Measurements from ENCODE around the gene ALG14.

ALG14 gene

GRCh38 chr1:95072532-95073419 lies at the start of gene ALG14:
ALG14 (minus strand) TSS chr1:95072951; CDS start chr1:95072898, 53 bp downstream.
- TF ChIP-seq ZNF274 (IDR thresholded peaks at IDR 0.05; ENCODE audit: low read depth, low read length): no peak

GRCh38 chr1:95122151-95122697 lies 49.5 kb upstream of the ALG14 start:
- no peak for TF ChIP-seq ZNF274 (IDR thresholded peaks at IDR 0.05; ENCODE audit: low read depth, low read length)
- no peak overlapping the region for H3K4me3 ChIP-seq (ENCODE audit: low read length)

More at GRCh38 chr1:95072532-95073419, at the start of gene ALG14:
- peak within 1 kb of the TSS; percentile 77 for H3K4me3 ChIP-seq (ENCODE audit: low read length)

- no peak for TF ChIP-seq ZNF274 (IDR thresholded peaks at IDR 0.05; ENCODE audit: low read depth, low read length)
- no peak overlapping the region for H3K4me3 ChIP-seq (ENCODE audit: low read length)
Observed at GRCh38 chr1:95119273-95119672, 46.5 kb upstream of the ALG14 start.

- TF ChIP-seq ZNF274 (IDR thresholded peaks at IDR 0.05; ENCODE audit: low read depth, low read length): no peak
- H3K4me3 ChIP-seq (ENCODE audit: low read length): no peak overlapping the region
Observed at GRCh38 chr1:95118710-95119109, 46.0 kb upstream of the ALG14 start.

GRCh38 chr1:95118067-95118499 lies 45.3 kb upstream of the ALG14 start:
- no peak for TF ChIP-seq ZNF274 (IDR thresholded peaks at IDR 0.05; ENCODE audit: low read depth, low read length)
- peak overlapping the region; percentile 65 for H3K4me3 ChIP-seq (ENCODE audit: low read length)

- H3K4me3 ChIP-seq (ENCODE audit: low read length): peak within 1 kb of the TSS; percentile 65
- no peak for TF ChIP-seq ZNF274 (IDR thresholded peaks at IDR 0.05; ENCODE audit: low read depth, low read length)
Observed at GRCh38 chr1:95117207-95118066, 44.7 kb upstream of the ALG14 start, which contains the start of gene TLCD4. TLCD4 (plus strand) TSS chr1:95117355; CDS start chr1:95143902, 26,547 bp downstream.

- TF ChIP-seq ZNF274 (IDR thresholded peaks at IDR 0.05; ENCODE audit: low read depth, low read length): no peak
- H3K4me3 ChIP-seq (ENCODE audit: low read length): peak overlapping the region; percentile 65
Observed at GRCh38 chr1:95116580-95117206, 43.9 kb upstream of the ALG14 start.

GRCh38 chr1:95115708-95116137 lies 43.0 kb upstream of the ALG14 start:
- TF ChIP-seq ZNF274 (IDR thresholded peaks at IDR 0.05; ENCODE audit: low read depth, low read length): no peak
- H3K4me3 ChIP-seq (ENCODE audit: low read length): no peak overlapping the region

GRCh38 chr1:95113684-95114083 lies 40.9 kb upstream of the ALG14 start:
- no peak for TF ChIP-seq ZNF274 (IDR thresholded peaks at IDR 0.05; ENCODE audit: low read depth, low read length)
- no peak overlapping the region for H3K4me3 ChIP-seq (ENCODE audit: low read length)

- H3K4me3 ChIP-seq (ENCODE audit: low read length): no peak overlapping the region
- no peak for TF ChIP-seq ZNF274 (IDR thresholded peaks at IDR 0.05; ENCODE audit: low read depth, low read length)
Observed at GRCh38 chr1:95111014-95111413, 38.3 kb upstream of the ALG14 start.

- H3K4me3 ChIP-seq (ENCODE audit: low read length): no peak overlapping the region
- no peak for TF ChIP-seq ZNF274 (IDR thresholded peaks at IDR 0.05; ENCODE audit: low read depth, low read length)
Observed at GRCh38 chr1:95108792-95109191, 36.0 kb upstream of the ALG14 start.

- H3K4me3 ChIP-seq (ENCODE audit: low read length): no peak overlapping the region
- TF ChIP-seq ZNF274 (IDR thresholded peaks at IDR 0.05; ENCODE audit: low read depth, low read length): no peak
Observed at GRCh38 chr1:95098196-95098595, 25.4 kb upstream of the ALG14 start.

GRCh38 chr1:95097426-95097825 lies 24.7 kb upstream of the ALG14 start:
- no peak for TF ChIP-seq ZNF274 (IDR thresholded peaks at IDR 0.05; ENCODE audit: low read depth, low read length)
- H3K4me3 ChIP-seq (ENCODE audit: low read length): no peak overlapping the region
